CD4-positive, CD25-positive, alpha-beta regulatory T cell (primary cell): Measurements from ENCODE around the gene HNRNPA2B1. TPM values are rescaled to one million over a fixed set of nuclear protein-coding genes. Genes with fewer than 3 reads are reported as not detected.
"Not testable (repeated sequence)": the region's sequence is repeated elsewhere in the genome, so short reads cannot be mapped to it uniquely, and the experiment has no call there.

Experiments
- ATAC-seq, 2 donors: fragments of 150-1000 bp; cut with Tn5 transposase; one replicate each; pipeline ENCODE4 v1.10.0; 2021; ENCODE audit warnings: low read depth in 2 of 2, moderate number of reproducible peaks in 2 of 2, moderate library complexity in 1 of 2
- DNase-seq, 3 donors: peaks; one replicate each; pipeline versions ENCODE4 v3.0.0 to v3.0.0-alpha.2; 2012 to 2022; ENCODE audit warnings: mixed read lengths in 1 of 3
- H3K27ac ChIP-seq: one replicate; pipeline ENCODE4 v1.7.0; 2013; ENCODE audit warnings: mild to moderate bottlenecking, low read length; ENCODE audit not compliant: insufficient read depth, poor library complexity, severe bottlenecking
- H3K27me3 ChIP-seq: one replicate; pipeline ENCODE4 v1.7.0; 2013; ENCODE audit warnings: low read length; ENCODE audit not compliant: control insufficient read depth, insufficient read depth
- H3K36me3 ChIP-seq: one replicate; pipeline ENCODE4 v1.7.0; 2013; ENCODE audit warnings: mild to moderate bottlenecking, low read length, moderate library complexity; ENCODE audit not compliant: control insufficient read depth, insufficient read depth
- H3K4me1 ChIP-seq: 2 replicates; pipeline ENCODE4 v1.7.0; 2013; ENCODE audit warnings: mild to moderate bottlenecking, low read length; ENCODE audit not compliant: insufficient read depth, control insufficient read depth, poor library complexity, severe bottlenecking
- H3K4me3 ChIP-seq: one replicate; pipeline ENCODE4 v1.7.0; 2013; ENCODE audit warnings: low read depth, mild to moderate bottlenecking, low read length, moderate library complexity
- H3K9me3 ChIP-seq, 2 experiments: 1 replicate in 1 of 2; 2 replicates in 1 of 2; pipeline ENCODE4 v1.7.0; 2013; ENCODE audit warnings: low read length in 2 of 2, mild to moderate bottlenecking in 1 of 2, moderate library complexity in 1 of 2; ENCODE audit not compliant: control insufficient read depth in 2 of 2
- H3K27ac Mint-ChIP-seq, 3 donors: one replicate each; pipeline ENCODE4 v1.8.0; 2020 to 2022; ENCODE audit warnings: mild to moderate bottlenecking in 3 of 3, mixed read lengths in 3 of 3, moderate library complexity in 2 of 3
- H3K27me3 Mint-ChIP-seq: one replicate; pipeline ENCODE4 v1.8.0; 2022; ENCODE audit warnings: mild to moderate bottlenecking, mixed read lengths
- H3K36me3 Mint-ChIP-seq: one replicate; pipeline ENCODE4 v1.8.0; 2020; ENCODE audit warnings: mixed read lengths
- H3K4me1 Mint-ChIP-seq, 4 donors: one replicate each; pipeline ENCODE4 v1.8.0; 2020 to 2022; ENCODE audit warnings: mixed read lengths in 4 of 4, mild to moderate bottlenecking in 1 of 4
- H3K4me3 Mint-ChIP-seq, 4 donors: one replicate each; pipeline ENCODE4 v1.8.0; 2020 to 2022; ENCODE audit warnings: mild to moderate bottlenecking in 4 of 4, mixed read lengths in 4 of 4, moderate library complexity in 3 of 4
- H3K9me3 Mint-ChIP-seq, 7 donors: one replicate each; pipeline ENCODE4 v1.8.0; 2020 to 2022; ENCODE audit warnings: mixed read lengths in 7 of 7, mild to moderate bottlenecking in 3 of 7, moderate library complexity in 2 of 7
- polyA plus RNA-seq, 4 donors: library from polyadenylated mRNA; unstranded; fragments of 300-500 nt; fragmentation: Illumina TruSeq; gene quantifications; one replicate each; pipeline ENCODE4 v1.2.3, GENCODE V29; 2021
- total RNA-seq: library from RNA; stranded (reverse); gene quantifications from one replicate; pipeline ENCODE4 v1.2.3, GENCODE V29; 2022

The HNRNPA2B1 gene
- total and polyA plus RNA-seq, 5 donors from 2014 or later, result 465 to 541 (median 509) TPM

DNA sequence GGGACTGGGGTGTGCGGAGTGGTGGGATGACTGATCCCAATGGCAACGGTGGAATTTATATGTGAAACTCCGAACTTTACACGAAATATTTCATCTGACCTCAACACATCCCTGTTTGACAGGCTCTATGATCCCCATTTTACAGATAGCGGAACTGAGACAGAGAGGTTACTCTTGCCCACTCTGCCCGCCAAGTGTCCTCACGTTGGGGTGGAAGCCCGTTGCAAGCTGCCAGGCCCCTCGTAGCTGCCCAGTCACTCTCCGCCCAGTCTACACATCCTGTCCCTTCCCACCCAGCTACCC is 48.9 kb downstream of the HNRNPA2B1 start:
- Mint-ChIP-seq H3K27ac (peak overlapping the region; percentile 87 to 98 (median 96)), H3K27me3 (no peaks in the 10 kb centered on the region), H3K9me3 (peaks cover 0 to 2% (median 0%) of the 10 kb centered on the region in 7 donors), H3K36me3 (no peaks in the 10 kb centered on the region), H3K4me1 (peaks cover 7 to 51% (median 33%) of the 10 kb centered on the region in 4 donors), H3K4me3 (peak overlapping the region; percentile 86 to 100 (median 89))
- ATAC-seq (no peak), DNase-seq (no peak)
- H3K36me3 ChIP-seq, result no peaks in the 10 kb centered on the region
- peaks cover 44% of the 10 kb centered on the region for H3K4me1 ChIP-seq
- peak overlapping the region; percentile 68 for H3K4me3 ChIP-seq
- no peaks in the 10 kb centered on the region for H3K9me3 ChIP-seq
- no peaks in the 10 kb centered on the region for H3K27me3 ChIP-seq
- H3K27ac ChIP-seq, result peak overlapping the region; percentile 87

DNA sequence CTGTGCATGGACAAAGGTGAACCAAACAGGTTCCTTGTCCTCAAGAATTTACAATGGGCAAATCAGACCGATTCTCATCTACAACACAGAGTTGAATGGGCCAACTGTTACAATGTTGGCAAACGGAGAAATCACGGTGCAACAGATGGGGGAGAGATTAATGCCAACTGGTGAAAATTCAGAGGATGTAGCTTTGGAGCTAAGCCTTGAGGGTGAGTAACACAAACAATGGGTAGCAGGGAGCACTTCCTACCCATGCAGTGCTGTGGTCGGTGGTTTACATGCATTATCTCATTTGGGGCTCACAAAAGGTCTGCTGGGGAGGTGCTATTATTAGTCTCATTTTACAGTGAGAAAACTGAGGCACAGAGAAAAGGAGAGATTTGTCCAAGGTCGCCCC is 49.5 kb downstream of the HNRNPA2B1 start:
- peak overlapping the region; percentile 54 to 96 (median 87) for H3K27ac Mint-ChIP-seq

DNA sequence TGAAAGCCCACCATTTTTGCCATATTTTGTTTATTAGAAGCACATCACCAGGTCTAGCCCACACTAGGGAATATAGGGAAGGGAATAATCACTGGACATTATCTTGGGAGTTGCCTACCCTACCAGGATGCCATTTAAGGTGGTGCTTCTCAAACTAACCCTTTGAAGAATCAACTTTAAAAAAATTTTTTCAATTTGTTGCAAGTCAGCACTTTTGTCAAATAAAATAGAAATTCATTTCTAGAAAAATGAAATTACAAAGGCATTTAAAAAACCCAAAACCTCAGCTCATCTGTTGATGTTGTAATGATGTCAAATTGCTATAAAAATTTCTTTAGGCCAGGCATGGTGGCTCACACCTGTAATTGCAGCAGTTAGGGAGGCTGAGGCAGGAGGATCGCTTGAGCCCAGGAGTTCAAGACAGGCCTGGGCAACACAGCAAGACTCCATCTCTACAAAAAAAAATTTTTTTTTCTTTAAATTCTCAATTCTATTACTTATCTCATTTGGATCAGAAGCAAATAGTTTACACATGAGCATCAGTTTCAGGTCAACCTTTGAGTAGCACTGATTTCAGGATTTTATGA is 51.1 kb downstream of the HNRNPA2B1 start:
- H3K4me1 Mint-ChIP-seq, result peaks cover 0 to 29% (median 17%) of the 10 kb centered on the region in 4 donors
- no peak overlapping the region for H3K4me3 ChIP-seq
- H3K27me3 Mint-ChIP-seq, result peaks cover 7% of the 10 kb centered on the region
- no peaks in the 10 kb centered on the region for H3K36me3 ChIP-seq
- no peak overlapping the region for H3K27ac Mint-ChIP-seq
- peak overlapping the region in 1 of 4 donors; percentile 100 for H3K4me3 Mint-ChIP-seq
- DNase-seq (no peak), ATAC-seq (no peak)
- H3K36me3 Mint-ChIP-seq, result no peaks in the 10 kb centered on the region
- peaks cover 22% of the 10 kb centered on the region for H3K4me1 ChIP-seq
- H3K9me3 ChIP-seq, result no peaks in the 10 kb centered on the region
- peaks cover 0 to 2% (median 0%) of the 10 kb centered on the region in 7 donors for H3K9me3 Mint-ChIP-seq
- no peak overlapping the region for H3K27ac ChIP-seq
- H3K27me3 ChIP-seq, result no peaks in the 10 kb centered on the region

More for the DNA sequence above, 49.5 kb downstream of the HNRNPA2B1 start:
- H3K9me3 Mint-ChIP-seq, result peaks cover 0 to 2% (median 0%) of the 10 kb centered on the region in 7 donors
- Histone ChIP-seq H3K27ac (no peak overlapping the region), H3K36me3 (no peaks in the 10 kb centered on the region), H3K4me3 (peak overlapping the region; percentile 68), H3K9me3 (no peaks in the 10 kb centered on the region), H3K27me3 (no peaks in the 10 kb centered on the region), H3K4me1 (peaks cover 39% of the 10 kb centered on the region)
- peaks cover 7 to 46% (median 31%) of the 10 kb centered on the region in 4 donors for H3K4me1 Mint-ChIP-seq
- peaks cover 3% of the 10 kb centered on the region for H3K27me3 Mint-ChIP-seq
- H3K4me3 Mint-ChIP-seq, result peak overlapping the region; percentile 86 to 100 (median 89)
- DNase-seq (no peak), ATAC-seq (no peak)
- H3K36me3 Mint-ChIP-seq, result no peaks in the 10 kb centered on the region

DNA sequence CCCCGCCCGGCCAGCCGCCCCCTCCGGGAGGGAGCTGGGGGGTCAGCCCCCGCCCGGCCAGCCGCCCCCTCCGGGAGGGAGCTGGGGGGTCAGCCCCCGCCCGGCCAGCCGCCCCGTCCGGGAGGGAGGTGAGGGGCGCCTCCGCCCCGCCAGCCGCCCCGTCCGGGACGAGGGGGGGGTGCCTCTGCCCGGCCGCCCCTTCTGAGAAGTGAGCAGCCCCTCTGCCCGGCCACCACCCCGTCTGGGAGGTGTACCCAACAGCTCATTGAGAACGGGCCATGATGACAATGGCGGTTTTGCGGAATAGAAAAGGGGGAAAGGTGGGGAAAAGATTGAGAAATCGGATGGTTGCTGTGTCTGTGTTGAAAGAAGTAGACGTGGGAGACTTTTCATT is 52.2 kb downstream of the HNRNPA2B1 start:
- H3K36me3 Mint-ChIP-seq, H3K4me3 Mint-ChIP-seq, H3K27me3 ChIP-seq, H3K9me3 Mint-ChIP-seq, H3K27ac ChIP-seq, ATAC-seq, H3K27ac Mint-ChIP-seq, H3K36me3 ChIP-seq, H3K4me3 ChIP-seq, DNase-seq, H3K9me3 ChIP-seq: not testable (repeated sequence)
- H3K27me3 Mint-ChIP-seq, result peaks cover 13% of the 10 kb centered on the region
- H3K4me1 ChIP-seq, result peaks cover 11% of the 10 kb centered on the region
- peaks cover 2 to 19% (median 8%) of the 10 kb centered on the region in 4 donors for H3K4me1 Mint-ChIP-seq

DNA sequence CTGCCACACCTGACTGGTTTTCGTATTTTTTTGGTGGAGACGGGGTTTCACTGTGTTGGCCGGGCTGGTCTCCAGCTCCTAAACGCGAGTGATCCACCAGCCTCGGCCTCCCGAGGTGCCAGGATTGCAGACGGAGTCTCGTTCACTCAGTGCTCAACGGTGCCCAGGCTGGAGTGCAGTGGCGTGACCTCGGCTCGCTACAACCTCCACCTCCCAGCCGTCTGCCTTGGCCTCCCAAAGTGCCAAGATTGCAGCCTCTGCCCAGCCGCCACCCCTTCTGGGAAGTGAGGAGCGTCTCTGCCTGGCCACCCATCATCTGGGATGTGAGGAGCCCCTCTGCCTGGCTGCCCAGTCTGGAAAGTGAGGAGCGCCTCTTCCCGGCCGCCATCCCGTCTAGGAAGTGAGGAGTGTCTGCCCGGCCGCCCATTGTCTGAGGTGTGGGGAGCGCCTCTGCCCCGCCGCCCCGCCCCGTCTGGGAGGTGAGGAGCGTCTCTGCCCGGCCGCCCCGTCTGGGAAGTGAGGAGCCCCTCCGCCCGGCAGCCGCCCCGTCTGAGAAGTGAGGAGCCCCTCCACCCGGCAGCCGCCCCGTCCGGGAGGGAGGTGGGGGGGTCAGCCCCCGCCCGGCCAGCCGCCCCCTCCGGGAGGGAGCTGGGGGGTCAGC is 52.8 kb downstream of the HNRNPA2B1 start:
- not testable (repeated sequence) for ATAC-seq, H3K9me3 ChIP-seq, DNase-seq, H3K36me3 Mint-ChIP-seq, H3K9me3 Mint-ChIP-seq, H3K27me3 ChIP-seq, H3K36me3 ChIP-seq, H3K4me3 Mint-ChIP-seq, H3K4me1 ChIP-seq, H3K27ac Mint-ChIP-seq, H3K27ac ChIP-seq, H3K4me3 ChIP-seq
- Mint-ChIP-seq H3K4me1 (peaks cover 4 to 14% (median 5%) of the 10 kb centered on the region in 4 donors), H3K27me3 (peaks cover 15% of the 10 kb centered on the region)

DNA sequence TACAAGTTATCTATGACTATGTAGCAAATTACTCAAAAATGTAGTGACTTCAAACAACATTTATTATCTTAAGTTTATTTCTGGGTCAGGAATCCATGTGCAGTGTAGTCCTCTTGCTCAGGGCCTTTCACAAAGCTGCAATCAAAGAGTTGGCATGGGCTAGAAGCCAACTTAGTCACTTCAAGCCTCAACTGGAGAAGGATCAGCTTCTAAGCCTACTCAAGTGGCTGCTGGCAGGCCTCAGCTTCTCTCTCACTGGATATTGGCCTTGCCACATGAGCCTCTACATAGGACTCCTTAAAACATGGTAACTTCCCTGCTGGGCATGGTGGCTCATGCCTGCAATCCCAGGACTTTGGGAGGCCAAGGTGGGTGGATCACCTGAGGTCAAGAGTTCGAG is 53.5 kb downstream of the HNRNPA2B1 start:
- H3K27me3 ChIP-seq, result no peaks in the 10 kb centered on the region
- Mint-ChIP-seq H3K4me1 (peaks cover 4 to 14% (median 5%) of the 10 kb centered on the region in 4 donors), H3K36me3 (no peaks in the 10 kb centered on the region), H3K27ac (no peak overlapping the region), H3K4me3 (peak overlapping the region in 1 of 4 donors; percentile 58), H3K27me3 (peaks cover 15% of the 10 kb centered on the region), H3K9me3 (peaks cover 0 to 2% (median 0%) of the 10 kb centered on the region in 7 donors)
- no peak overlapping the region for H3K27ac ChIP-seq
- no peaks in the 10 kb centered on the region for H3K36me3 ChIP-seq
- peaks cover 7% of the 10 kb centered on the region for H3K4me1 ChIP-seq
- no peak overlapping the region for H3K4me3 ChIP-seq
- ATAC-seq (no peak), DNase-seq (no peak)
- H3K9me3 ChIP-seq, result no peaks in the 10 kb centered on the region

DNA sequence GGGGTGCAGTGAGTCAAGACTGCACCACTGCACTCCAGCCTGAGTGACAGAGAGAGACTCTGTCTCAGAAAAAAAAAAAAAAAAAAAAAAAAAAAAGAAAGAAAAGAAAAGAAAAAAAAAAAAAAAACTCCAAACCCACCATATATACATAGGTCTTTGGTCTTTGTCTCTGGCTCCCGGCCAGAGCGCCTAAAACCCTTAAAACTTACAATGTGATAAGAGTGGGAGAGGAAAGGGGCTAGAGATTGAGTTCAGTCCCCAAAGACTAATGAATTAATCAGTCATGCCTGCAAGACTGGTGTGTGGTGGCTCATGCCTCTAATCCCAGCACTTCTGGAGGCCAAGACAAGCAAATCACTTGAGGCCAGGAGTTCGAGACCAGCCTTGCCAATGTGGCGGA is 55.3 kb downstream of the HNRNPA2B1 start:
- peaks cover 0 to 2% (median 0%) of the 10 kb centered on the region in 7 donors for H3K9me3 Mint-ChIP-seq
- H3K4me1 ChIP-seq, result no peaks in the 10 kb centered on the region
- no peaks in the 10 kb centered on the region for H3K9me3 ChIP-seq
- peaks cover 0 to 7% (median 0%) of the 10 kb centered on the region in 4 donors for H3K4me1 Mint-ChIP-seq
- H3K4me3 ChIP-seq, result no peak overlapping the region
- H3K4me3 Mint-ChIP-seq, result no peak overlapping the region
- H3K27ac Mint-ChIP-seq, result no peak overlapping the region
- H3K36me3 Mint-ChIP-seq, result no peaks in the 10 kb centered on the region
- no peak overlapping the region for H3K27ac ChIP-seq
- H3K36me3 ChIP-seq, result no peaks in the 10 kb centered on the region
- H3K27me3 ChIP-seq, result no peaks in the 10 kb centered on the region
- ATAC-seq (no peak), DNase-seq (no peak)
- peaks cover 20% of the 10 kb centered on the region for H3K27me3 Mint-ChIP-seq
